NB4 (cell line): ENCODE data around the gene DDX53.

ENCODE experiments used
- DNase-seq: peaks from one replicate; pipeline ENCODE4 v3.0.0; 2010; ENCODE audit warnings: low read depth
- H3K4me3 ChIP-seq: one replicate; pipeline ENCODE4 v1.5.1; 2011; ENCODE audit warnings: mild to moderate bottlenecking, low read depth, low read length, moderate library complexity
- CTCF ChIP-seq: IDR thresholded peaks from one replicate; pipeline ENCODE4 v1.5.1; 2012; ENCODE audit warnings: low read depth, low read length
- MAX ChIP-seq: IDR thresholded peaks from 2 replicates; pipeline ENCODE4 v1.6.1; 2011; ENCODE audit warnings: low read depth, low read length
- MYC ChIP-seq: IDR thresholded peaks from 2 replicates; pipeline ENCODE4 v1.6.1; 2011; ENCODE audit warnings: low read depth, low read length
- POLR2A ChIP-seq: IDR thresholded peaks from 2 replicates; pipeline ENCODE4 v1.6.1; 2011; ENCODE audit warnings: mild to moderate bottlenecking; ENCODE audit not compliant: insufficient read length; ENCODE audit errors: extremely low read depth

DDX53 gene

DNA sequence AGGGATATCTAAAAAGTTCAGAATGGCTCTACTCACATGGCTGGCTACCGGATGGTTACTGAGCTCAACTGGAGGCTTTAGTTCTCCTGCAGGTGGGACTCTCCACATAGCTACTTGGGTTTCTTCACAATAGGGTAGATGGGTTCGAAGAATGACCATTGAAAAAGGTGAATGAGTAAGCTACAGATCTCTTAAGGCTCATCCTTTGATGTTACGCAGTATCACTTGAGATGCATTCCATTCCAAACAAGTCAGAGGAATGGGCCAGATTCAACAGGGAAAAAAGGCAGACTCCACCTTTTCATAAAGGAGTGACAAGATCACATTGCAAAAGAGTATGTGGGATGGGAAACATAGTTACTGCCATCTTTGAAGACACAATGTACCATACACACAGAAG, 52.6 kb downstream of the DDX53 start:
- no peak overlapping the region for H3K4me3 ChIP-seq
- DNase-seq, result no peak
- TF ChIP-seq MAX (no peak), CTCF (no peak), MYC (no peak), POLR2A (no peak)
